HCT116 (cell line): Measurements from ENCODE around the gene COPB1. TPM values are rescaled to one million over a fixed set of nuclear protein-coding genes. Genes with fewer than 3 reads are reported as not detected.

ENCODE experiments used
- ATAC-seq: fragments of 200-7000 bp; cut with Tn5 transposase; 2 replicates; pipeline ENCODE4 v1.9.1; 2020; ENCODE audit warnings: mild to moderate bottlenecking, moderate library complexity
- BruUV-seq: library from RNA; stranded (reverse); fragments of 400-500 nt; replicated peaks from 2 replicates; lab custom pipeline; 2021; lab: Mats Ljungman, UMichigan
- CTCF ChIA-PET: fragments of 300-600 bp; sonication (Branson Sonifier 250); formaldehyde crosslinking; loops from one replicate; lab custom pipeline; 2021; ENCODE audit warnings: antibody characterized with exemption; lab: Charles Lee
- POLR2A ChIA-PET: fragments of 300-600, 350-600 bp; sonication (Branson Sonifier 250); formaldehyde crosslinking; loops from one replicate; lab custom pipeline; 2021; ENCODE audit warnings: antibody characterized with exemption; lab: Charles Lee
- RAD21 ChIA-PET, 2 experiments: fragments of 300-600 bp; sonication (Branson Sonifier 250); formaldehyde crosslinking; loops; one replicate each; lab custom pipeline; 2023; ENCODE audit warnings: low total read pairs in 2 of 2; ENCODE audit not compliant: uncharacterized antibody in 2 of 2, unreplicated experiment in 2 of 2, low non-redundant PET in 1 of 2; lab: Charles Lee
- DNase-seq: peaks from one replicate; pipeline ENCODE4 v3.0.0-alpha.2; 2010; ENCODE audit warnings: low read depth, low spot score
- H2AFZ ChIP-seq: fragments of 200-600 bp; shearing (Covaris generic), sonication (generic); 2 replicates; pipeline ENCODE4 v1.6.1; 2017; ENCODE audit warnings: low read depth, mixed run types, mixed read lengths, antibody characterized with exemption, low read length; ENCODE audit not compliant: poor library complexity, severe bottlenecking
- H3K27ac ChIP-seq: 2 replicates; pipeline ENCODE4 v1.5.1; 2012; ENCODE audit warnings: low read depth, low read length
- H3K27me3 ChIP-seq: fragments of 200-600 bp; sonication (generic); 2 replicates; pipeline ENCODE4 v1.6.1; 2016; ENCODE audit warnings: mixed run types, low read length, mixed read lengths; ENCODE audit not compliant: insufficient read depth
- H3K36me3 ChIP-seq, 2 experiments: fragments of 200-500 bp in 1 of 2; fragments of 200-600 bp in 1 of 2; sonication (Bioruptor generic) in 1 of 2; sonication (generic) in 1 of 2; 2 replicates each; pipeline versions ENCODE4 v1.5.1 to v1.6.1; 2014 to 2016; ENCODE audit warnings: low read length in 2 of 2, inconsistent platforms in 1 of 2, mixed read lengths in 1 of 2, mixed run types in 1 of 2; ENCODE audit not compliant: insufficient read depth in 2 of 2, control insufficient read depth in 1 of 2
- H3K4me1 ChIP-seq, 2 experiments: fragments of 200-600 bp in 1 of 2; sonication (generic) in 1 of 2; 2 replicates each; pipeline versions ENCODE4 v1.5.1 to v1.6.1; 2012 to 2017; ENCODE audit warnings: low read length in 2 of 2, inconsistent platforms in 1 of 2, mild to moderate bottlenecking in 1 of 2, mixed read lengths in 1 of 2, mixed run types in 1 of 2, moderate library complexity in 1 of 2; ENCODE audit not compliant: insufficient read depth in 2 of 2, control insufficient read depth in 1 of 2
- H3K4me2 ChIP-seq: fragments of 200-600 bp; sonication (generic); 2 replicates; pipeline ENCODE4 v1.6.1; 2017; ENCODE audit warnings: mixed run types, low read length, mixed read lengths
- H3K4me3 ChIP-seq, 2 experiments: fragments of 200-600 bp in 1 of 2; sonication (generic) in 1 of 2; replicated peaks in 1 of 2; 2 replicates each; pipeline ENCODE4 v1.5.1; 2011 to 2016; ENCODE audit warnings: low read length in 2 of 2, control low read depth in 1 of 2, low read depth in 1 of 2, mild to moderate bottlenecking in 1 of 2, mixed read lengths in 1 of 2, mixed run types in 1 of 2
- H3K79me2 ChIP-seq: fragments of 200-600 bp; sonication (generic); 2 replicates; pipeline ENCODE4 v1.6.1; 2017; ENCODE audit warnings: mild to moderate bottlenecking, mixed run types, low read length, moderate library complexity, mixed read lengths; ENCODE audit not compliant: insufficient read depth
- H3K9ac ChIP-seq: fragments of 200-600 bp; sonication (generic); 2 replicates; pipeline ENCODE4 v1.6.1; 2016; ENCODE audit warnings: low read length, mixed read lengths
- H3K9me2 ChIP-seq: fragments of 200-600 bp; sonication (generic), shearing (Covaris generic); 2 replicates; pipeline ENCODE4 v1.6.1; 2017; ENCODE audit warnings: mixed run types, mild to moderate bottlenecking, moderate library complexity; ENCODE audit not compliant: insufficient read depth
- H3K9me3 ChIP-seq, 2 experiments: fragments of 200-500 bp in 1 of 2; fragments of 200-600 bp in 1 of 2; sonication (Bioruptor generic) in 1 of 2; sonication (generic) in 1 of 2; 2 replicates each; pipeline ENCODE4 v1.6.1; 2014 to 2017; ENCODE audit warnings: low read length in 2 of 2, mixed read lengths in 2 of 2, inconsistent platforms in 1 of 2, low read depth in 1 of 2, mild to moderate bottlenecking in 1 of 2, mixed run types in 1 of 2, moderate library complexity in 1 of 2; ENCODE audit not compliant: control insufficient read depth in 1 of 2, insufficient read depth in 1 of 2
- H4K20me1 ChIP-seq: fragments of 200-600 bp; sonication (generic), shearing (Covaris generic); 2 replicates; pipeline ENCODE4 v1.6.1; 2017; ENCODE audit warnings: mixed run types, mild to moderate bottlenecking, moderate library complexity; ENCODE audit not compliant: insufficient read depth
- CBX3 ChIP-seq: IDR thresholded peaks from 2 replicates; pipeline ENCODE4 v1.6.1; 2012; ENCODE audit warnings: low read depth
- CEBPB ChIP-seq: IDR thresholded peaks from 2 replicates; pipeline ENCODE4 v1.6.1; 2012; ENCODE audit warnings: low read depth
- EGR1 ChIP-seq: IDR thresholded peaks from 2 replicates; pipeline ENCODE4 v1.6.1; 2012; ENCODE audit warnings: low read depth
- ELF1 ChIP-seq: IDR thresholded peaks from 2 replicates; pipeline ENCODE4 v1.6.1; 2012; ENCODE audit warnings: low read depth, borderline replicate concordance
- EZH2 ChIP-seq: fragments of 200-600 bp; sonication (generic); IDR thresholded peaks from 2 replicates; pipeline ENCODE4 v1.6.1; 2017; ENCODE audit warnings: antibody characterized with exemption, mixed run types
- EZH2phosphoT487 ChIP-seq: fragments of 200-600 bp; IDR thresholded peaks from 2 replicates; pipeline ENCODE4 v1.6.1; 2018; ENCODE audit warnings: antibody characterized with exemption, borderline replicate concordance
- RAD21 ChIP-seq: IDR thresholded peaks from 2 replicates; pipeline ENCODE4 v1.6.1; 2012; ENCODE audit warnings: low read depth, mild to moderate bottlenecking
- SIN3A ChIP-seq: IDR thresholded peaks from 2 replicates; pipeline ENCODE4 v1.6.1; 2012; ENCODE audit warnings: low read depth
- SRF ChIP-seq: IDR thresholded peaks from 2 replicates; pipeline ENCODE4 v1.6.1; 2012; ENCODE audit warnings: low read depth
- YY1 ChIP-seq: IDR thresholded peaks from 2 replicates; pipeline ENCODE4 v1.6.1; 2011; ENCODE audit warnings: low read length, low read depth, moderate library complexity, mild to moderate bottlenecking; ENCODE audit not compliant: insufficient replicate concordance; ENCODE audit errors: extremely low read depth
- ZBTB33 ChIP-seq: IDR thresholded peaks from 2 replicates; pipeline ENCODE4 v1.6.1; 2011; ENCODE audit warnings: mild to moderate bottlenecking, low read length, moderate library complexity; ENCODE audit not compliant: insufficient replicate concordance; ENCODE audit errors: extremely low read depth
- ZFX ChIP-seq: fragments of 450-650 bp; IDR thresholded peaks from 2 replicates; pipeline ENCODE4 v1.6.1; 2017
- intact Hi-C: fragments of 100-400 bp; cut with micrococcal nuclease; formaldehyde crosslinking; loops from 2 replicates; pipeline ENCODE4 v1.10.0; 2022
- total RNA-seq: library from RNA; stranded (reverse); gene quantifications from one replicate; pipeline ENCODE4 v1.2.1, GENCODE V29; 2021; ENCODE audit not compliant: unreplicated experiment
- TF ChIP-seq, protein P1 (sequence below), 3 experiments: fragments of 200-600 bp in 1 of 3; sonication (generic) in 1 of 3; IDR thresholded peaks in 2 of 3; conservative IDR thresholded peaks in 1 of 3; 2 replicates each; pipeline ENCODE4 v1.5.1; 2012 to 2017; ENCODE audit warnings: low read depth in 2 of 3, low read length in 2 of 3, antibody characterized with exemption in 1 of 3, borderline replicate concordance in 1 of 3, control low read depth in 1 of 3, mild to moderate bottlenecking in 1 of 3, mixed read lengths in 1 of 3, mixed run types in 1 of 3, moderate library complexity in 1 of 3; ENCODE audit not compliant: insufficient read depth in 1 of 3

Gene COPB1
- total RNA-seq, 1 experiment from 2014 or later, result 95.5 TPM

DNA sequence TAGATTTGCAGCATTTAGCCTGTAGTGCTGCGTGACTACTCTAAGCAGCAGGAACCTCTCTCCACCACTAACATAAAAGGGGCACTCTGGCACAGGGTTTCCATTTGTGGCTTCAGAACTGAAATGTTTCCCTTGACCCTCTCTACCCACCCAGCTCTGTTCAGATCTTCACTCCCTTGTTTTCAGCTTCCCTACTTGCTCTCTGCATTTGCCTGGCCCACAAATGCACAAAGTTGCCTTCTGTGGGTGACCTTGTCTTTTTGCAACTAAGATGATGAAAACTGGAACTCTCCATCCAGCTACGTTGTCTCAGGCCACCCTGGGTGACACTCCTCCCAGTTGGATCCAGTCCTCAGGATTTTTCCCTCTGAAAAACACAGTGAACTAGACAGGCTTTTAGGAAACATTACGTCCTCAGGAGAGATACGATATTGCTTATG is 40.4 kb upstream of the COPB1 start:
- no peaks in the 10 kb centered on the region for H3K9me2 ChIP-seq
- no peaks in the 10 kb centered on the region for H4K20me1 ChIP-seq
- ChIA-PET RAD21 (no interaction called here), POLR2A (no interaction called here), CTCF (no interaction called here)
- no peak overlapping the region for H3K9ac ChIP-seq
- no peak overlapping the region for H3K4me2 ChIP-seq
- peaks cover 0 to 8% of the 10 kb centered on the region in 2 experiments; a peak in 2 of 4 replicates for H3K4me1 ChIP-seq
- no peak for ATAC-seq
- no peaks in the 10 kb centered on the region for H3K27me3 ChIP-seq
- no peaks in the 10 kb centered on the region for H3K9me3 ChIP-seq
- intact Hi-C loops, result loop anchor here (10.0 kb wide), 2 partner anchors 55 to 225 kb away; no protein-coding TSS in a partner anchor
- no peak overlapping the region for H3K27ac ChIP-seq
- H2AFZ ChIP-seq, result no peak overlapping the region
- H3K79me2 ChIP-seq, result no peaks in the 10 kb centered on the region
- no peaks in the 10 kb centered on the region for H3K36me3 ChIP-seq
- no peak for DNase-seq
- TF ChIP-seq ELF1 (no peak), ZBTB33 (no peak), EZH2phosphoT487 (no peak), EGR1 (no peak), SRF (no peak), RAD21 (no peak), CEBPB (no peak), EZH2 (no peak), ZFX (no peak), CBX3 (no peak), YY1 (no peak), SIN3A (no peak)
- TF ChIP-seq, protein P1, sequence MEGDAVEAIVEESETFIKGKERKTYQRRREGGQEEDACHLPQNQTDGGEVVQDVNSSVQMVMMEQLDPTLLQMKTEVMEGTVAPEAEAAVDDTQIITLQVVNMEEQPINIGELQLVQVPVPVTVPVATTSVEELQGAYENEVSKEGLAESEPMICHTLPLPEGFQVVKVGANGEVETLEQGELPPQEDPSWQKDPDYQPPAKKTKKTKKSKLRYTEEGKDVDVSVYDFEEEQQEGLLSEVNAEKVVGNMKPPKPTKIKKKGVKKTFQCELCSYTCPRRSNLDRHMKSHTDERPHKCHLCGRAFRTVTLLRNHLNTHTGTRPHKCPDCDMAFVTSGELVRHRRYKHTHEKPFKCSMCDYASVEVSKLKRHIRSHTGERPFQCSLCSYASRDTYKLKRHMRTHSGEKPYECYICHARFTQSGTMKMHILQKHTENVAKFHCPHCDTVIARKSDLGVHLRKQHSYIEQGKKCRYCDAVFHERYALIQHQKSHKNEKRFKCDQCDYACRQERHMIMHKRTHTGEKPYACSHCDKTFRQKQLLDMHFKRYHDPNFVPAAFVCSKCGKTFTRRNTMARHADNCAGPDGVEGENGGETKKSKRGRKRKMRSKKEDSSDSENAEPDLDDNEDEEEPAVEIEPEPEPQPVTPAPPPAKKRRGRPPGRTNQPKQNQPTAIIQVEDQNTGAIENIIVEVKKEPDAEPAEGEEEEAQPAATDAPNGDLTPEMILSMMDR (IDR thresholded peaks at IDR 0.05 in 2 of 3, conservative IDR thresholded peaks at IDR 0.05 in 1 of 3; ENCODE audit: borderline replicate concordance in 1 of 3, insufficient read depth in 1 of 3, low read depth in 2 of 3, low read length in 2 of 3), result no peak
- no peak overlapping the region for H3K4me3 ChIP-seq
- no TSS peak for BruUV-seq
